Smooth muscle cell (in vitro differentiated cells): ENCODE results near the gene MCRIP2. TPM values are rescaled to one million over a fixed set of nuclear protein-coding genes. Genes with fewer than 3 reads are reported as not detected.

Source experiments
- DNase-seq: peaks from one replicate; lab custom pipeline; 2025; ENCODE audit not compliant: unreplicated experiment; lab: John Stamatoyannopoulos, UW
- H2AFZ ChIP-seq: fragments of 200-600 bp; sonication (generic); 2 replicates; pipeline ENCODE4 v1.6.0; 2016; ENCODE audit warnings: antibody characterized with exemption, low read depth, mild to moderate bottlenecking
- H3F3A ChIP-seq: fragments of 200-600 bp; sonication (generic); 2 replicates; pipeline ENCODE4 v1.6.0; 2017; ENCODE audit warnings: antibody characterized with exemption, low read depth
- H3K27ac ChIP-seq: fragments of 200-600 bp; sonication (generic); 2 replicates; pipeline ENCODE4 v1.5.1; 2016; ENCODE audit warnings: low read depth, mild to moderate bottlenecking
- H3K27me3 ChIP-seq: fragments of 200-600 bp; sonication (generic); 2 replicates; pipeline ENCODE4 v1.6.1; 2016; ENCODE audit warnings: low read depth, mild to moderate bottlenecking
- H3K36me3 ChIP-seq: fragments of 200-600 bp; sonication (generic); 2 replicates; pipeline ENCODE4 v1.5.1; 2016; ENCODE audit warnings: low read depth
- H3K4me1 ChIP-seq: fragments of 200-600 bp; sonication (generic); 2 replicates; pipeline ENCODE4 v1.5.1; 2016; ENCODE audit warnings: low read depth
- H3K4me2 ChIP-seq: fragments of 200-600 bp; sonication (generic); 2 replicates; pipeline ENCODE4 v1.6.0; 2016; ENCODE audit warnings: mild to moderate bottlenecking
- H3K4me3 ChIP-seq: fragments of 200-600 bp; sonication (generic); 2 replicates; pipeline ENCODE4 v1.5.1; 2016; ENCODE audit warnings: mild to moderate bottlenecking
- H3K79me2 ChIP-seq: fragments of 200-600 bp; sonication (generic); 2 replicates; pipeline ENCODE4 v1.6.0; 2016; ENCODE audit warnings: low read depth, mild to moderate bottlenecking
- H3K9ac ChIP-seq: fragments of 200-600 bp; sonication (generic); 2 replicates; pipeline ENCODE4 v1.6.0; 2016; ENCODE audit warnings: low read depth
- H3K9me3 ChIP-seq: fragments of 200-600 bp; sonication (generic); replicated peaks from 2 replicates; pipeline ENCODE4 v1.5.1; 2016; ENCODE audit warnings: low read depth
- H4K20me1 ChIP-seq: fragments of 200-600 bp; sonication (generic); 2 replicates; pipeline ENCODE4 v1.6.0; 2016; ENCODE audit warnings: low read depth
- CTCF ChIP-seq: fragments of 200-600 bp; sonication (generic); IDR thresholded peaks from 2 replicates; pipeline ENCODE4 v1.5.1; 2017; ENCODE audit warnings: borderline replicate concordance, mild to moderate bottlenecking, antibody characterized with exemption; ENCODE audit not compliant: insufficient read depth, poor library complexity, severe bottlenecking
- WGBS: methylation state at CpG from one replicate; pipeline ENCODE4 v1.1.7; 2016; ENCODE audit warnings: low lambda C conversion rate; 5-methylcytosine and 5-hydroxymethylcytosine counted together
- polyA plus RNA-seq: library from polyadenylated mRNA; unstranded; fragments of >200 nt; fragmentation: Nextera tagmentation; extraction: Ambion mirVana; gene quantifications from 2 replicates; pipeline ENCODE4 v1.2.1, GENCODE V29; 2016
- total RNA-seq: library from RNA; depleted of rRNA; stranded (reverse); fragments of >200 nt; gene quantifications from 2 replicates; pipeline ENCODE4 v1.2.3, GENCODE V29; 2014

MCRIP2 gene
- total and polyA plus RNA-seq, 2 experiments from 2014 or later: 11.9 to 34.7 TPM

- WGBS: 82% methylated on average over 13 of the region's 25 CpGs
- no peak for TF ChIP-seq CTCF
- H3K9me3 ChIP-seq: no peaks in the 10 kb centered on the region
Measured at GRCh38 chr16:675884-676564, 34.4 kb downstream of the MCRIP2 start.

GRCh38 chr16:676565-676902 lies 34.9 kb downstream of the MCRIP2 start:
- Histone ChIP-seq H4K20me1 (peaks cover 28% of the 10 kb centered on the region), H3F3A (peaks cover 4% of the 10 kb centered on the region), H3K27me3 (no peaks in the 10 kb centered on the region), H2AFZ (no peak overlapping the region), H3K79me2 (peaks cover 10% of the 10 kb centered on the region), H3K4me2 (no peak overlapping the region), H3K9me3 (no peaks in the 10 kb centered on the region), H3K4me1 (peaks cover 14% of the 10 kb centered on the region), H3K36me3 (no peaks in the 10 kb centered on the region), H3K27ac (no peak overlapping the region), H3K4me3 (no peak overlapping the region), H3K9ac (no peak overlapping the region)
- DNase-seq: no peak
- 95% methylated on average over 17 of the region's 21 CpGs for whole genome bisulfite sequencing
- TF ChIP-seq CTCF: no peak

More at GRCh38 chr16:675884-676564, 34.4 kb downstream of the MCRIP2 start:
- Histone ChIP-seq H3K27me3 (no peaks in the 10 kb centered on the region), H3K27ac (no peak overlapping the region), H3K79me2 (peaks cover 5% of the 10 kb centered on the region), H3F3A (peaks cover 4% of the 10 kb centered on the region), H3K9ac (no peak overlapping the region), H4K20me1 (peaks cover 23% of the 10 kb centered on the region), H2AFZ (no peak overlapping the region), H3K36me3 (no peaks in the 10 kb centered on the region), H3K4me3 (peak overlapping the region; percentile 44), H3K4me1 (peaks cover 9% of the 10 kb centered on the region), H3K4me2 (peak overlapping the region; percentile 88)
- no peak for DNase-seq

- H3K27me3 ChIP-seq: no peaks in the 10 kb centered on the region
- 89% methylated on average over 19 of the region's 23 CpGs for WGBS
- no peaks in the 10 kb centered on the region for H3K36me3 ChIP-seq
- H3K79me2 ChIP-seq: peaks cover 14% of the 10 kb centered on the region
- no peak for TF ChIP-seq CTCF
- no peak overlapping the region for H3K9ac ChIP-seq
- H3F3A ChIP-seq: peaks cover 4% of the 10 kb centered on the region
- DNase-seq: no peak
- H3K27ac ChIP-seq: no peak overlapping the region
- peaks cover 15% of the 10 kb centered on the region for H3K4me1 ChIP-seq
- no peaks in the 10 kb centered on the region for H3K9me3 ChIP-seq
- no peak overlapping the region for H3K4me3 ChIP-seq
- H2AFZ ChIP-seq: no peak overlapping the region
- H3K4me2 ChIP-seq: no peak overlapping the region
- peaks cover 31% of the 10 kb centered on the region for H4K20me1 ChIP-seq
Measured at GRCh38 chr16:676913-677312, 35.3 kb downstream of the MCRIP2 start.
